ENCODE results near the gene KRT82.

The KRT82 gene

GRCh38 chr12:52404951-52405350 lies 1.2 kb downstream of the KRT82 start:
- DNase-seq, result no peak

- no peak for DNase-seq
Observed at GRCh38 chr12:52403561-52403960, 2.6 kb downstream of the KRT82 start.

- peak in 2 of 3 experiments; percentile 15 to 27 for DNase-seq
Observed at GRCh38 chr12:52402873-52403540, 3.1 kb downstream of the KRT82 start.

- no peak for DNase-seq
Observed at GRCh38 chr12:52402377-52402776, 3.8 kb downstream of the KRT82 start.

GRCh38 chr12:52401926-52402325 lies 4.2 kb downstream of the KRT82 start:
- no peak for DNase-seq

- DNase-seq, result no peak
Observed at GRCh38 chr12:52401526-52401925, 4.6 kb downstream of the KRT82 start.

GRCh38 chr12:52400906-52401305 lies 5.2 kb downstream of the KRT82 start:
- DNase-seq, result no peak

GRCh38 chr12:52399756-52400155 lies 6.4 kb downstream of the KRT82 start:
- no peak for DNase-seq

- no peak for DNase-seq
Observed at GRCh38 chr12:52398176-52398575, 8.0 kb downstream of the KRT82 start.

- no peak for DNase-seq
Observed at GRCh38 chr12:52396656-52397055, 9.5 kb downstream of the KRT82 start.

- DNase-seq, result peak; percentile 21 to 40 (median 27)
Observed at GRCh38 chr12:52395761-52396434, 10.2 kb downstream of the KRT82 start.

- no peak for DNase-seq
Observed at GRCh38 chr12:52394836-52395405, 11.2 kb downstream of the KRT82 start.

GRCh38 chr12:52392465-52393007 lies 13.6 kb downstream of the KRT82 start:
- no peak for DNase-seq

- peak; percentile 55 to 90 (median 73) for DNase-seq
Observed at GRCh38 chr12:52391618-52392002, 14.5 kb downstream of the KRT82 start.

GRCh38 chr12:52390739-52391617 lies 15.2 kb downstream of the KRT82 start:
- peak in 1 of 3 experiments; percentile 34 for DNase-seq

GRCh38 chr12:52389313-52390207 lies 16.6 kb downstream of the KRT82 start:
- DNase-seq, result no peak

GRCh38 chr12:52387859-52388258 lies 18.3 kb downstream of the KRT82 start:
- DNase-seq, result no peak

- no peak for DNase-seq
Observed at GRCh38 chr12:52385226-52385702, 20.9 kb downstream of the KRT82 start, which contains the start of gene KRT84. Gene KRT84 (minus strand): TSS chr12:52385652. CDS start chr12:52385585, 67 bp downstream.

GRCh38 chr12:52383331-52383730 lies 22.8 kb downstream of the KRT82 start:
- DNase-seq, result no peak

- no peak for DNase-seq
Observed at GRCh38 chr12:52382854-52383253, 23.3 kb downstream of the KRT82 start.

GRCh38 chr12:52381206-52381605 lies 24.9 kb downstream of the KRT82 start:
- no peak for DNase-seq
